Right lobe of liver (tissue), 4 donors: ENCODE measurements around the gene HECTD4.

Source experiments
- CTCF ChIP-seq, 4 donors: fragments of 200-600 bp in 3 of 4; fragments of 450-650 bp in 1 of 4; IDR thresholded peaks; one replicate each; pipeline versions ENCODE4 v1.5.1 to v1.8.0; 2016 to 2022; ENCODE audit warnings: antibody characterized with exemption in 4 of 4, mild to moderate bottlenecking in 2 of 4
- POLR2A ChIP-seq: fragments of 450-650 bp; IDR thresholded peaks from one replicate; pipeline ENCODE4 v1.6.1; 2017; ENCODE audit warnings: antibody characterized with exemption, mild to moderate bottlenecking
- donor health status: DM: no; HTN: no; CAD: no.
- donor health status: DM: no; HTN: no; CAD: no.
- donor health status: DM: no; HTN: yes; CAD: no.

GRCh38 chr12:112401903-112402498, 19.8 kb upstream of the HECTD4 start:
- no peak for TF ChIP-seq CTCF (IDR thresholded peaks at IDR 0.05)
- TF ChIP-seq POLR2A: no peak
